ENCODE data around the gene CLK4. TPM values are rescaled to one million over a fixed set of nuclear protein-coding genes. Genes with fewer than 3 reads are reported as not detected.

The CLK4 gene
- total RNA-seq, 1 experiment from 2014 or later = 9.8 TPM

GRCh38 chr5:178576591-178577351, 50.1 kb downstream of the CLK4 start:
- ChIA-PET POLR2A (no interaction called here), RAD21 (ENCODE audit: low non-redundant PET in 1 of 2, low total read pairs in 2 of 2, uncharacterized antibody in 2 of 2, unreplicated experiment in 2 of 2) (no interaction called here), CTCF (no interaction called here)
- intact Hi-C loops (cut with micrococcal nuclease) = no loop called here
- BruUV-seq (replicated peaks) = no TSS peak
- Histone ChIP-seq H3K79me2 (ENCODE audit: insufficient read depth, low read length) (no peaks in the 10 kb centered on the region), H3K4me1 (ENCODE audit: control insufficient read depth in 1 of 2, insufficient read depth in 2 of 2, low read length in 2 of 2) (no peaks in the 10 kb centered on the region), H3K9me3 (ENCODE audit: control insufficient read depth in 1 of 2, insufficient read depth in 1 of 2, low read depth in 1 of 2, low read length in 2 of 2) (no peaks in the 10 kb centered on the region), H3K36me3 (ENCODE audit: control insufficient read depth in 1 of 2, insufficient read depth in 2 of 2, low read length in 2 of 2) (no peaks in the 10 kb centered on the region), H3K27ac (ENCODE audit: low read depth, low read length) (no peak overlapping the region), H2AFZ (ENCODE audit: low read depth, low read length, poor library complexity, severe bottlenecking) (no peak overlapping the region), H3K9me2 (ENCODE audit: insufficient read depth) (no peaks in the 10 kb centered on the region), H4K20me1 (ENCODE audit: insufficient read depth) (no peaks in the 10 kb centered on the region), H3K4me2 (ENCODE audit: low read length) (no peak overlapping the region), H3K4me3 (replicated peaks in 1 of 2; ENCODE audit: low read depth in 1 of 2, low read length in 2 of 2) (no peak overlapping the region), H3K9ac (ENCODE audit: low read length) (no peak overlapping the region), H3K27me3 (ENCODE audit: insufficient read depth, low read length) (peaks cover 3% of the 10 kb centered on the region; the same call in 1 of the 2 replicates)
- DNase-seq (ENCODE audit: low read depth, low spot score) (no peak), ATAC-seq (no peak)
- TF ChIP-seq RAD21 (IDR thresholded peaks at IDR 0.05; ENCODE audit: low read depth) (no peak), SP1 (IDR thresholded peaks at IDR 0.05; ENCODE audit: low read depth) (no peak), CTCF (IDR thresholded peaks at IDR 0.05 in 2 of 3, conservative IDR thresholded peaks at IDR 0.05 in 1 of 3; ENCODE audit: borderline replicate concordance in 1 of 3, insufficient read depth in 1 of 3, low read depth in 2 of 3, low read length in 2 of 3) (no peak), POLR2AphosphoS5 (IDR thresholded peaks at IDR 0.05; ENCODE audit: low read depth, low read length) (no peak), EZH2 (IDR thresholded peaks at IDR 0.05) (no peak), ATF3 (IDR thresholded peaks at IDR 0.05) (no peak), FOSL1 (IDR thresholded peaks at IDR 0.05; ENCODE audit: low read depth) (no peak)

- no peaks in the 10 kb centered on the region for H3K9me3 ChIP-seq (ENCODE audit: control insufficient read depth in 1 of 2, insufficient read depth in 1 of 2, low read depth in 1 of 2, low read length in 2 of 2)
- H3K4me3 ChIP-seq (replicated peaks in 1 of 2; ENCODE audit: low read depth in 1 of 2, low read length in 2 of 2) = no peak overlapping the region
- H3K27me3 ChIP-seq (ENCODE audit: insufficient read depth, low read length) = peaks cover 3% of the 10 kb centered on the region; the same call in 1 of the 2 replicates
- H3K79me2 ChIP-seq (ENCODE audit: insufficient read depth, low read length) = no peaks in the 10 kb centered on the region
- no peaks in the 10 kb centered on the region for H3K36me3 ChIP-seq (ENCODE audit: control insufficient read depth in 1 of 2, insufficient read depth in 2 of 2, low read length in 2 of 2)
- no peak for DNase-seq (ENCODE audit: low read depth, low spot score)
- no peaks in the 10 kb centered on the region for H3K9me2 ChIP-seq (ENCODE audit: insufficient read depth)
- ATAC-seq = no peak
- TF ChIP-seq MAX (IDR thresholded peaks at IDR 0.05) (no peak), YY1 (IDR thresholded peaks at IDR 0.05; ENCODE audit: extremely low read depth, insufficient replicate concordance, low read depth, low read length) (no peak), JUND (IDR thresholded peaks at IDR 0.05) (no peak), POLR2AphosphoS5 (IDR thresholded peaks at IDR 0.05; ENCODE audit: low read depth, low read length) (no peak)
- H3K9ac ChIP-seq (ENCODE audit: low read length) = no peak overlapping the region
- H2AFZ ChIP-seq (ENCODE audit: low read depth, low read length, poor library complexity, severe bottlenecking) = no peak overlapping the region
- ChIA-PET POLR2A (no interaction called here), CTCF (no interaction called here), RAD21 (ENCODE audit: low non-redundant PET in 1 of 2, low total read pairs in 2 of 2, uncharacterized antibody in 2 of 2, unreplicated experiment in 2 of 2) (no interaction called here)
- BruUV-seq (replicated peaks) = no TSS peak
- intact Hi-C loops (cut with micrococcal nuclease) = no loop called here
- H3K4me2 ChIP-seq (ENCODE audit: low read length) = no peak overlapping the region
- no peaks in the 10 kb centered on the region for H4K20me1 ChIP-seq (ENCODE audit: insufficient read depth)
- H3K27ac ChIP-seq (ENCODE audit: low read depth, low read length) = no peak overlapping the region
- H3K4me1 ChIP-seq (ENCODE audit: control insufficient read depth in 1 of 2, insufficient read depth in 2 of 2, low read length in 2 of 2) = no peaks in the 10 kb centered on the region
Observed at GRCh38 chr5:178573216-178573615, 53.6 kb downstream of the CLK4 start.
